Glomerular visceral epithelial cell (primary cell): Measurements from ENCODE around the gene ZBED5.

ENCODE experiments used
- DNase-seq: peaks from one replicate; pipeline ENCODE4 v3.0.0-alpha.2; 2016; ENCODE audit errors: extremely low spot score

ZBED5 gene

DNA sequence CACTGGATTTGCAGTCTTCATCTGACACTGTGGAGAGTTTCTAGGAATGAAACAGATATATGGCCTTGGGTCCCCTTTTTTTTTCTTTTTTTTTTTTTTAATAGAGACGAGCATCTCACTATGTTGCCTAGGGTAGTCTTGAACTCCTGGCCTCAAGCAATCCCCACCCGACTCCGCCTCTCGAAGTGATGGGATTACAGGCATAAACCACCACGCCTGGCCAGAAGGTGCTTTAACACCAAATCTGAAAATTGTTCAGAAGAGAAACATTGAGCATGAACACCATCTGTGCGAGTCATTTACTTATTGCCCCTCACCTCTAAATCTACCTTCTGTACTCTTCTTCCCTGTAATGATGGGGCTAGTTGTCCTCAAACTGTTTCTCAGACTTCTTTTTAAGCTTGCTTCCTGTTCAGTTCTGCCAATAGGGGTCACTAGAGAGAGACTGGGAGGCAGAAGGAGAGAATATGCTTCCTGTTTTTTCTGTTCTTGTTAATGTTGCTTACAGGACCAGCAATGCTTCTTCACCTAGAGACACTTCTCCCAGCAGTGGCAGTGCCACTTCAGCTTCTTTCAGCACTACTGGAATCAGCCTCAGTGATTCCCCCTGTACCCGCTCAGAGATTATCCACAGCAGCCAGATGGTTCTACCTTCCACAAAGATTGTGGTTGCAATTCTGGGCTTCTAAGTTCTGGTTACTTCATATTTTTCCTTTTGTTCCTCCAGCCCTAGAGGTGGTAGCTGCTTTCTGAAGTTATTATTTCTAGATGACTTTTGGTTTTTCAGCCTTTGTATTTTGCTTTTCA, 20.8 kb upstream of the ZBED5 start:
- DNase-seq, result peak; percentile 54

DNA sequence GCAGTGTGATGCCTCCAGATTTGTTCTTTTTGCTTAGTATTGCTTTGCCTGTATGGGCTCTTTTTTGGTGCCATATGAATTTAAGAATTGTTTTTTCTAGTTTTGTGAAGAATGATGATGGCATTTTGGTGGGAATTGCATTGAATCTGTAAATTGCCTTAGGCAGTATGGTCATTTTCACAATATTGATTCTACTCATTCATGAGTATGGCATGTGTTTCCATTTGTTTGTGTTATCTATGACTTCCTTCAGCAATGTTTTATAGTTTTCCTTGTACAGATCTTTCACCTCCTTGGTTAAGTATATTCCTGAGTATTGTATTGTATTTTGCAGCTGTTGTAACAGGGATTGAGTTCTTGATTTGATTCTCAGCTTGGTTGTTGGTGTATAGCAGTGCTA, 18.3 kb upstream of the ZBED5 start:
- no peak for DNase-seq

DNA sequence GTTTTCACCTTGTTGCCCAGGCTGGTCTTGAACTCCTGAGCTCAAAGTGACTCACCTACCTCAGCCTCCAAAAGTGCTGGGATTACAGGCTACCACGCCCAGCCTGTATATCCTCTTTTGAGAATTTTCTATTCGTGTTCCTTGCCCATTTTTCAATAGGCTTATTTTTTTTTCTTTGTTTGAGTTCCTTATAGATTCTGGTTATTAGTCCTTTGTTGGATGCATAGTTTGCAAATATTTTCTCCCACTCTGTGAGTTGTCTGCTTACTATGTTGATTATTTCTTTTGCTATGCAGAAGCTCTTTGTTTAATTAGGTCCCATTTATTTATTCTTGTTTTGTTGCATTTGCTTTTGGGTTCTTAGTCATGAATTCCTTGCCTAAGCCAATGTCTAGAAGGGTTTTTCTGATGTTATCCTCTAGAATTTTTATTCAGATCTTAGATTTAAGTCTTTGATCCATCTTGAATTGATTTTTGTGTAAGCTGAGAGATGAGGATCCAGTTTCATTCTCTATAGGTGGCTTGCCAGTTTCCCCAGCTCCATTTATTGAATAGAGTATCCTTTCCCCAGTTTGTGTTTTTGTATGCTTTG, 17.7 kb upstream of the ZBED5 start:
- no peak for DNase-seq

DNA sequence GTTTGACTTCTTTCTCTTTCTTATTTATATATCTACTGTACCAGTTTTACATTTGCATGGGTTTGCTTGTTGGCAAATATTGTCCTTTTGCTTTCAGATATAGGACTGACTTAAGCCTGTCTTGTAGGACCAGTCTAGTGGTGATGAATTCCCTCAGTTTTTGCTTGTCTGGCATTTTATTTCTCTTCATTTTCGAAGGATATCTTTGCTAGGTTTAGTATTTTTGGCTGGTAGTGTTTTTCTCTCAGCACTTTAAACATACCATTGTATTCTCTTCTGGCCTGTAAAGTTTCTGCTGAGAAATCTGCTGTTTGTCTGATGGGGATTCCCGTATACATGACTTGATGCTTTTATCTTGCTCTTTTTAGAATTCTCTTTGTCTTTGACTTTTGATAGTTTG, 14.2 kb upstream of the ZBED5 start:
- no peak for DNase-seq

DNA sequence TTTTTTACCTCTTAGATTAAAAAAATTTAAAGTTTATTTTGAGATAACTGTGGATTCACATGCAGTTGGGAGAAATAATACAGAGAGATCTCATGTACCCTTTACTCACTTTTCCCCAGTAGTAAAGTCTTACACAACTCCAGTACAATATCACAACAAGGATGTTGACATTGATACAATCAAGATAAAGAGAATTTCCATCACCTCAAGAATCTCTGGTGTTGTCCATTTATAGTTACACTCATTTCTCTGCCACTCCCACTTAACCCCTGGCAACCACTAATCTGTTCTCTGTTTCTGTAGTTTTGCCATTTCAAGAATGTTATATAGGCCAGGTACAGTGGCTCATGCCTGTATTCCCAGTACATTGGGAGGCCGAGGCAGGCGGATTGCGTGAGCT, 10.5 kb upstream of the ZBED5 start:
- no peak for DNase-seq

DNA sequence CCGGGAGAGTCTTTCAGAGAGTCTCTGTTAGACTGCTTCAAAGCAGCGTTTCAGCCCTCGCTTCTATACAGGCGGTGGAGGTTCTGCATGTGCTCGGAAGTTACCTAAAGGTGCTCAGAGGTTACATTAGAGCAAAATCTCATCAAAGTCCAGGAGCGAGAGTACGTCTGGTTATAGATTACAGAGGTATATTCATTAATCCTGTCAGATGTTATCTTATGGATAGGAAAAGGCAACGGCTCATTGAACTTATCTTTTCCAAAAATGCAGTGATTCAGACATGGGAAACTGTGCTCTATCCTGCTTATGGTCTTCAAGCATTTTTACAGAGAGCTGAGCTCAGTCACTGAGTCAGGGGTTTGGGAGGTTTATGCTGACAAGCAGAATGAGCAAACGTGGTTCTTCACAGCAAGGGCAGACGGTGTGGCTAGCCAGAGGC, 9.1 kb upstream of the ZBED5 start:
- DNase-seq, result peak; percentile 46

DNA sequence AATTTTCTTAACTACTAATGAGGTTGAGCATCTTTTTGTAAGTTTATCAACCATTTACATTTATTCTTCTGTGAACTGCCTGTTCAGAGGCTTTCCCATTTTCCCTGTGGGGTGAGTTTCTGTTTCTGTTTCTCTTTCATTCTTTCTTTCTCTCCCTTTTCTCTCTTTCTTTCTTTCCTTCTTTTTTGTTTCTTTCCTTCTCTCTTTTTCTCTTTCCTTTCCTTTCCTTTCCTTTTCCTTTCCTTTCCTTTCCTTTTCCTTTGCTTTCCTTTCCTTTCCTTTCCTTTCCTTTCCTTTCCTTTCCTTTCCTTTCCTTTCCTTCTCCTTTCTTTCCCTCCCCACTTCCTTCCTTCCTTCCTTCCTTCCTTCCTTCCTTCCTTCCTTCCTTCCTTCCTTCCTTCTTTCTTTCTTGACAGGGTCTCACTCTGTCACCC, 8.0 kb upstream of the ZBED5 start:
- no peak for DNase-seq

DNA sequence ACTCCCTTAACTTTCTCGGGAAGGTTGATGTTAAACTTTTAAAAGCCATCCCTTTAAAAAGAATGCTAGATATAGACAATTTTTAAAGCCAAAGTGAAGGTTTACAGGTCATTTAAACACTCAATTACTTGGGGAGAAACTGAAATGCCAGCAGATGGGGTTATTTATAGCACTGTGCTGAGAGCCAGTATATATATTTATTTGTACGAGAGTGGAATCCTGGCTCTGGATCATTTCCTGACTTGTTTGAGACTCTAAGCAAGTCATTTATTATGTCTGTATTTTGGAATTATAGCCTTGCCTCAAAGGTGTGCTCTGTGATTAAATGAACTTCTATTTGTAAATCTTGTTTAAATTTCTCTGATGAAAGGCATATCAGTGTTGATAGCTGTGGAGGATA, 6.8 kb upstream of the ZBED5 start:
- no peak for DNase-seq

DNA sequence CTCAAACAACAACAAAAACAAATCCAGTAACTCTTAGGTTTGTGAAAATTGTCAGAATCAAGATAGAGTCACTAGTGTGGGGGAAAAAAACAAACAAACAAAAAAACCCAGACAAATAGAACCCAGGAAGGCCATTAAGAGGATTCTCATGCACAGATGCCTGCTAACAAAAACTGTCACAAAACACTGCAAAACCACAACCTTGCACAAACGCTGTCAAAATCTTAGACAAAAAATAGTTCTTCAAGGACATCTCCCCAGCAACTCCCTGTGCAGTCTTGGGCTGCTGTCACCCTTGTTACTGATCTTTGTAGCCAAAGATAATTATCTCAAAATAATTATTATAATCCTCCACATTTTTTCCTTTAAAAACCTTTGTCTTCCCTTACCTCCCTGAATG, 4.6 kb upstream of the ZBED5 start:
- no peak for DNase-seq

DNA sequence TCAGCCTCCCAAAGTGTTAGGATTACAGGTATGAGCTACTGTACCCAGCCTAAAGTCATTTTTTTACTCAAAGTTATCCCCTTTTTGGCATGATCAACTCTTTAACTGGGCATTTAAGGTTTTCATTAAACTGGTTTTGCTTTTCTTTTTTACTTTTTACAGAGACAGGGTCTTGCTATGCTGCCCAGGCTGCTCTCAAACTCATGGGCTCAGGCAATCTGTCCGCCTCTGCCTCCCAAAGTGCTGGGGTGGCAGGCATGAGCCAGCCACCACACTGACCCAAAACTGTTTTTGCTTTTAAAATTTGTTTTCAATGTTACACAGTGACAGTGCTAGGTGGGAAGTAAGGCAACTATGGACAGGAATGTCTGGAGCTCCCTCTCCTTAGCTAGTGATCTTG, 3.9 kb upstream of the ZBED5 start:
- DNase-seq, result no peak

DNA sequence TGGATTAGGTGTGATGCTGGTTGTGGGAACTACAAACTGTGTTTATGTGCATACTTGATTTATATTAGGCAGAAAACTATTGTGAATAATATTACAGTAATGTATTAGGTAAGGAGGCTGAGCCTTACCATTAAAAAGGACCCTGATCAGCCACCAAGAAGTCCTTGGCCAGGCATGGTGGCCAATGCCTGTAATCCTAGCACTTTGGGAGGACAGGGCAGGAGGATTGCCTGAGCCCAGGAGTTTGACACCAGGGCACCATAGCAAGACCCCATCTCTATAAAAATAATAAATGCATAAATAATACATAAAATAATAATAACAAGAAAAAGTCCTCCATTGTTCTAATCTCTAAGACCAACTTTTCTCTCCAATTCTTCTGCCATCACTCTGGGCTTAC, 3.2 kb upstream of the ZBED5 start:
- DNase-seq, result no peak

DNA sequence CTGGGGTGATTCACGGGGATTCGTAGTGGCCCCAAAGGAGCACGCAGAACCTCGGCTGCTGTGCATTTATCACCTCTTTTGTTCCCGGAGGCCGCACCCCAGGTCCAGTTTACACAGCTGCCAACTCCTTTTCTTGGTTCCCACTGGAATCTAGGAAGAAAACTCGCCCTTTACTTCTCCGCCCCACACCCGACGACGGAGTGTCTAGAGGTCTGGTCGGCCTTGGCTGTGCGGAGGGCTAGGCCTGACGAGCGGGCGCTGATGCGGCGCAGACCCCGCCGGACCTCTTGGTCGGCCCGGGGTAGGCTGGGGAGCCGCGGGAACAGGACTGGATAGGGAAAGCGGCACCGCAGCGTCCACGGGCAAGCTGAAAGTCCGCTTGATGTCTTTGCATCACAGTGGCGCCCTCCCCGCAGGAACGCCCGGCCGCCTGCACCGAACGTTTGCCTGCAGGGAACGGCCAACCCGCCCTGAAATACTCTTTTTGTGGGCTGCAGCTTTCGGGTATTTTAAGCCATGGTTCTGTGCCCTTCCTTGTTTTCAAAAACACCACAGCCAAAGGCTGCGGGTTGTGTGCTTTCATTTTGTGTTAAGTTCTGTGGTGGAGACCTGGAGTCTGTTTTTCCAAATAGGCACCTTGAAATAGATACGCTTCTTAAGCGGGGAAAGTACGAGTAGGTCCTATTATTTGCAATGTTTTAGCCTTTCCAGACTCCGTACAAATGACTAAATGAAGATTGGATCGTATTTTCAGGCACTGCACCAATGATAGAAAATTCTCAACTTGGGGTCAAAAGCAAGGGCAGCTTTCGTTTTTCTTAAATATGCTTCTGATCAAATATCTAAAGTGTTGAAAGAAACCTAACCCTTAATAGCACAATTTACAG, 829 bp upstream of the ZBED5 start:
- DNase-seq, result no peak

DNA sequence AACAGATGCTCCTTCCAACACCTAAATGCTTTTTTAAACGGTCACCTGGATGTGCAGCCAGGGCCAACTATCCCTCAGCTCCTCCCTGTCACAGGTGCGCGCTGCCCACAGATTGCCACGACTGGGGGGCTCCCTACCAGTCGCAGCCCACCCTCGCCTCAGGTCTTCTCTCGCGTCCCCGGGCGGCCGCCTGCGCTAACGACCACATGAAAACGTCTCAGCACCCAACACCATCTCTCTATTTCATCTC, 469 bp downstream of the ZBED5 start:
- DNase-seq, result no peak

DNA sequence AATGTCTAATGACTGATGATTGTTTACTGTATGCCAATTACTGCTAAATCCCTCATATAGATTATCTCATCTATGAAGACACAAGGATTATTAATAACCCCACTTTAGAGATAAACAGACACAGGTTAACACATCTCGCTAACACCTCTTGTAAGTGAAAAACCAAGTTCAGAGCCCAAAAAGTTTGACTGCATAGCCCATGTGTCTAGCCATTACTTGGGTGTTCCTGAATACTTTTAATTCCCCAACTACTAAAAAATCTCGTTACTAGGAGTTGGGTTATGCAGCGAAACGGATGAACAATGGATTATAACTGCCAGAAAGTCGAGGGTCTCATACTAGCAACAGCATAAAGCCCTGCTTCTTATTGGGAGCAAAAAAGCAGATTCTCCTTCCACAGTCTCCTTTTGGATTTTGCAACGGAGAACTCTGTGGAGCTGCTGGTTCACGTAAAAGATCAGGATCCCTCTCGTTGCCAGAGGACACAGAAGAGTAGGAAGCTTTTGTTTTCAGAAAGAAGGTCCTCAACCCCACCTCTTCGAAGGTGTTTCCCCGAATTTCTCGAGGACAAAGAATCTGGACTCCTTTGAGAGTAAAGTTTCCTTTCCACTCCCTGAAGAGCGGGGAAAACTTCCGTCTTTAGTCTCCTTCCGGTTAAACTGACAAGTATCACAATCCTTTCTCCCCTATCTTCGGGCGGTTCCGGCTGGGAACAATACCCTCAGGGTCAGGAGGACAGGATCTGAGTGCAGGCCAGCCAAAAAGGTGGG, 979 bp downstream of the ZBED5 start:
- peak; percentile 52 for DNase-seq

DNA sequence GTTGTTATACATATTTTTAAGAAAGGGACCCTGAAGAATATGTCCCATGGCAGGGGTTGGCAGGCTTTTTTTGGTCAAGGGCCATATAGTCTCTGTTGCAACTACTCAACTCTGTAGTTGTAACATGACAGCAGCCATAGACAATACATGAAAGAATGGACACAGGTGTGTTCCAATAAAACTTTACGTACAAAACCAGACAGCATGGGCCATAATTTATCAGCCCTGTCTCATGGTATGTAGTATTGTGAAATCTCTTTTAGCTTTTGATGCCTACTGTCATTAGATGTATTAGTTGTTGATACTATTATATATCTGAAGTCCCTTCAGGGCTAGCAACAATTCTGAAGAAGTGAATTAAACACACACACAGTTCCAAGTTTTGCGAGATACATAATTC, 2.6 kb downstream of the ZBED5 start:
- DNase-seq, result no peak

DNA sequence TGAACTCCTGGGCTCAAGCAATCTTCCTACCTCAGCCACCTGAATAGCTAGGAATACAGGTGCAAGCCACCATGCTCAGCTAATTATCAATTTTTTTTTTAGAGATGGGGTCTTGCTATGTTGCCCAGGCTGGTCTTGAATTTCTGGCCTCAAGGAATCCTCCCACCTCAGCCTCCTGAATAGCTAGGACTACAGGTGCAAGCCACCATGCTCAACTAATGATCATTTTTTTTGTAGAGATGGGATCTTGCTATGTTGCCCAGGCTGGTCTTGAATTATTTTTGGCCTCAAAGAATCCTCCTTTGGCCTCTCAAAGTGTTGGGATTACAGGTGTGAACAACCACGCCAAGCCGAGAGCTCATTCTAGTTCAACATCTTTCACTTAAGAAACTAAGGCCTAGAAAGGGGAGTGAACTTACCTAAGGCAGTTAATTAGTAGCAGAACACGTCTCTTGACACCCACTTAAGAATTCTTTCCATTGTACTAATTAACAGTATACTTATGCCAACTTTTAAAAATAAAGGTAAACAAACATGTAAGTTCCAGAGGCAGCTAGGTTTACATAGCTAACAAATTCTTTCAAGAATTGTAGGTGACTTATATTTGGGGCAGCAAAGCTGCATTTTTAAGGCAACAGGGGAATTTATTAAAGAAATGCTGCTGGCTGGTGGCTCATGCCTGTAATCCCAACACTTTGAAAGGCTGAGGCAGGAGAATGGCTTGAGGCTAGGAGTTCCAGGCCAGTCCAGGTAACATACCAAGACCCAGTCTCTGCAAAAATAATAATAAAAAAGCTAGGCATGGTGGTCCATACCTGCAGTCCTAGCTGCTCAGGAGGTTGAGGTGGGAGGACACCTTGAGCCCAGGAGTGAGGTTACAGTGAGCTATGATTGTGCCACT, 9.6 kb downstream of the ZBED5 start:
- no peak for DNase-seq

DNA sequence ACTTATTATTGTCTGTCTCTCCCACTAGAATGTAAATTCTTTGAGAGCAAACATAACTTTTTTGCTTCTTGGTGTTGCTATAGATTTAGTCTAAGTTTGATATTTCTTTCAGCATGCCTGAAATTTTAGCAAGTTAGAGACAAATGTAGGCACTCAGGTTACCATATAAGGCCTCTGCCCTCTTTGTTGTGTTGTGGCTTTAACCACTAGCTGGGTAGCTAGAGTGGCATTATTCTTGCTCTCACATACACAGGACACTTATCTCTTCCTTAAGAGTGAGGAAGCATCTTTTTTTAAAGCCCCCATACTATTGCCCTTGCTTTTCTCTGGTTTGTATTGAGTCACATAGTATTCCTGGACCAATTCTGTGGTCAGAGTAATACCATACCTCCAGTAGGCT, 11.2 kb downstream of the ZBED5 start:
- DNase-seq, result no peak

DNA sequence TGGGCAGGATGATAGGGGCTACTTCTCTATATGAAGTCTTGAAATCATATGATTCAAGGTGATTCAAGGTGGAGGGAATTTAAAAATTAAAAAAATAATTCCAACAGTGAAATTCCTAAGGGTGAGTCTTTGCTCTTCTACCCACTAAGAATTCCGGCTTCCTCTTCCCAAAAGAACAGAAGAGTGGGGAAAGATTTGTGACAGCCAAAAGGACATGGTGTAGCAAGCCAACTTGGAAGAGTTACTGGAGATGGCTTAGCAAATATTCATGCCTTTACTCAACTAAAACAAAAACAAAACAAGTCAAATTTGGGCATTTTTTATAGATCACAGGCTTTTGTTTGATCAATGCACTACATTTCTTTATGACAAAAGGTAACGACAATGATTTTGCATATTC, 12.3 kb downstream of the ZBED5 start:
- DNase-seq, result no peak

DNA sequence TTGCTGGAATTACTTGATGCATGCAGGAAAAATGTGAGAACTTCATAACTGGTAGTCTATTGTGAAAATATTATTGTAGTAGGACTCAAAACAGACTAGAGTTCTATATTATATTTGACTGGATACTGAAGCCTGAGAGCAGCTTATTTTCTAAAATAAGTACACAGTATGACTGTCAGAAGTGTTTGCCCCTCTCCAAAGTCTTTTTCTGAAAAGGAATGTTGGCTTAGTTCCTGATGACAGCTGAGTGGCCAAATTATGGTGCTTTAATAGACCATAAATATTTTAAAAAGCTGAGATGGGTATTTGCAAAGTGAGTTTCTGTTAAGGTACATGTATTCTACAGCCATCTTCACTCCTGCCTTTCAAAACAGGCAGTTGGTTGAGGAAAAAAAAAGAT, 13.1 kb downstream of the ZBED5 start:
- no peak for DNase-seq

DNA sequence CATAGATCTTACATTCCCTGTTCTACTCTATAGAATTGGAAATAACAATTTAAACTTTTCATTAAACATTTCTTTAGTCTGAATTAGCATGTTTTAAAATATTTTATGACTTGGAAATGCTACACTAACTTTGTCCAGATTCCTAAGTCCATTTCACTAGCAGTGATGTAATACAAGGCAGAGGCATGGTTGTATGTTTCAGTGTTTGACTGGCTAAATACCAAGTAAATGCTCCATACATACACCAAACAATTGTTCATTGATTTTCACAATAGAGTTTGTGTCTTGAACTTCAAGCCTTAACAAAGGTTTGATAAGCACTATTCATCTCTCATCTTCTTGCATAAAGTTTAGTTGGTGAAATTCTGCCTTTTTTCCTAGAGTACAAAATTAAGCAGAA, 13.5 kb downstream of the ZBED5 start:
- no peak for DNase-seq

DNA sequence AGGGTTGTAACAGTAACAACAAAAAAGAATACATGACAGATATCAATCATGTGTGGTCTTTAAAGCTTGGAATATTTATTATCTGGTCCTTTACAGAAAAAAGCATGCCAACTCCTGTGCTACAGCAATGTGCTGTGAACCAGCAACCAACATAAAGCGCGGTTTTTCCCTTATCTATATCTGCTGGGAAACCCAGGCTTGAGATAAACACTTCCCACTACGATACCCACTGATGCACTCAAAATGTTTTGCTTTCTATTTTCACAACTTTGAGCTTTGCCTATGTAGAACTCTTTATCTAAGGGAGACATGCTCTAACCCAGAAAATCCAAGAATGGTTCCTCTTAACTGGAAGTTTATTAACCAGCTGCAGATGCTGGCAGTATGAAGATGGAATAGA, 19.0 kb downstream of the ZBED5 start:
- no peak for DNase-seq
